ENCODE results near the gene SNTA1.
"Not testable (repeated sequence)": the region's sequence is repeated elsewhere in the genome, so short reads cannot be mapped to it uniquely, and the experiment has no call there.

SNTA1 gene

GRCh38 chr20:33400812-33401183, 42.8 kb downstream of the SNTA1 start:
- DNase-seq, result peak in 1 of 56 donors; percentile 36

GRCh38 chr20:33399924-33400323, 43.6 kb downstream of the SNTA1 start:
- DNase-seq, result no peak

- no peak for DNase-seq
Observed at GRCh38 chr20:33394718-33395117, 48.8 kb downstream of the SNTA1 start.

- no peak for DNase-seq
Observed at GRCh38 chr20:33393609-33394008, 50.0 kb downstream of the SNTA1 start.

- DNase-seq, result peak in 3 of 56 donors; percentile 4 to 12 (median 9)
Observed at GRCh38 chr20:33391722-33392415, 51.7 kb downstream of the SNTA1 start.

- not testable (repeated sequence) for DNase-seq
Observed at GRCh38 chr20:33389326-33389725, 54.2 kb downstream of the SNTA1 start.

- DNase-seq, result no peak
Observed at GRCh38 chr20:33388268-33388667, 55.3 kb downstream of the SNTA1 start.

- no peak for DNase-seq
Observed at GRCh38 chr20:33387177-33387576, 56.4 kb downstream of the SNTA1 start.

- no peak for DNase-seq
Observed at GRCh38 chr20:33386673-33387072, 56.9 kb downstream of the SNTA1 start.

GRCh38 chr20:33377366-33377765, 66.2 kb downstream of the SNTA1 start:
- no peak for DNase-seq

GRCh38 chr20:33373735-33374605, 69.6 kb downstream of the SNTA1 start:
- no peak for DNase-seq

GRCh38 chr20:33372993-33373441, 70.5 kb downstream of the SNTA1 start:
- DNase-seq, result no peak

- DNase-seq, result no peak
Observed at GRCh38 chr20:33370291-33370690, 73.3 kb downstream of the SNTA1 start.

GRCh38 chr20:33362898-33363297, 80.7 kb downstream of the SNTA1 start:
- no peak for DNase-seq

GRCh38 chr20:33359399-33360261, 83.9 kb downstream of the SNTA1 start:
- DNase-seq, result no peak

All from amygdala (tissue), 56 donors.